Measurements from ENCODE around the gene CAPN2.

The CAPN2 gene

DNA sequence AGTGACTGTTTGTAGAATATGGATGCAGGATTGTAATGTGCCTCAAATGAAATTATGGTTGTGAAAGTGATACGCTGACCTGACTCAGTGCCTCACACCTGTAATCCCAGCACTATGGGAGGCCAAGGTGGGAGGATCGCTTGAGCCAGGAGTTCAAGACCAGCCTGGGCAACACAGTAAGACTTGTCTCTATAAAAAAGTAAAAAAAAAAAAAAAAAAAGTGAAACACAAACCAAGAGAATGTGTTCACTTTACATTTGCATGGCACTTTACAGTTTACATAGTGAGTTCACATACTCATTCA is 2.0 kb downstream of the CAPN2 start:
- TF ChIP-seq, protein P1, sequence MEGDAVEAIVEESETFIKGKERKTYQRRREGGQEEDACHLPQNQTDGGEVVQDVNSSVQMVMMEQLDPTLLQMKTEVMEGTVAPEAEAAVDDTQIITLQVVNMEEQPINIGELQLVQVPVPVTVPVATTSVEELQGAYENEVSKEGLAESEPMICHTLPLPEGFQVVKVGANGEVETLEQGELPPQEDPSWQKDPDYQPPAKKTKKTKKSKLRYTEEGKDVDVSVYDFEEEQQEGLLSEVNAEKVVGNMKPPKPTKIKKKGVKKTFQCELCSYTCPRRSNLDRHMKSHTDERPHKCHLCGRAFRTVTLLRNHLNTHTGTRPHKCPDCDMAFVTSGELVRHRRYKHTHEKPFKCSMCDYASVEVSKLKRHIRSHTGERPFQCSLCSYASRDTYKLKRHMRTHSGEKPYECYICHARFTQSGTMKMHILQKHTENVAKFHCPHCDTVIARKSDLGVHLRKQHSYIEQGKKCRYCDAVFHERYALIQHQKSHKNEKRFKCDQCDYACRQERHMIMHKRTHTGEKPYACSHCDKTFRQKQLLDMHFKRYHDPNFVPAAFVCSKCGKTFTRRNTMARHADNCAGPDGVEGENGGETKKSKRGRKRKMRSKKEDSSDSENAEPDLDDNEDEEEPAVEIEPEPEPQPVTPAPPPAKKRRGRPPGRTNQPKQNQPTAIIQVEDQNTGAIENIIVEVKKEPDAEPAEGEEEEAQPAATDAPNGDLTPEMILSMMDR (IDR thresholded peaks at IDR 0.05; ENCODE audit: low read depth, low read length) = no peak
- no peak for DNase-seq (ENCODE audit: extremely low read depth, low read depth)

DNA sequence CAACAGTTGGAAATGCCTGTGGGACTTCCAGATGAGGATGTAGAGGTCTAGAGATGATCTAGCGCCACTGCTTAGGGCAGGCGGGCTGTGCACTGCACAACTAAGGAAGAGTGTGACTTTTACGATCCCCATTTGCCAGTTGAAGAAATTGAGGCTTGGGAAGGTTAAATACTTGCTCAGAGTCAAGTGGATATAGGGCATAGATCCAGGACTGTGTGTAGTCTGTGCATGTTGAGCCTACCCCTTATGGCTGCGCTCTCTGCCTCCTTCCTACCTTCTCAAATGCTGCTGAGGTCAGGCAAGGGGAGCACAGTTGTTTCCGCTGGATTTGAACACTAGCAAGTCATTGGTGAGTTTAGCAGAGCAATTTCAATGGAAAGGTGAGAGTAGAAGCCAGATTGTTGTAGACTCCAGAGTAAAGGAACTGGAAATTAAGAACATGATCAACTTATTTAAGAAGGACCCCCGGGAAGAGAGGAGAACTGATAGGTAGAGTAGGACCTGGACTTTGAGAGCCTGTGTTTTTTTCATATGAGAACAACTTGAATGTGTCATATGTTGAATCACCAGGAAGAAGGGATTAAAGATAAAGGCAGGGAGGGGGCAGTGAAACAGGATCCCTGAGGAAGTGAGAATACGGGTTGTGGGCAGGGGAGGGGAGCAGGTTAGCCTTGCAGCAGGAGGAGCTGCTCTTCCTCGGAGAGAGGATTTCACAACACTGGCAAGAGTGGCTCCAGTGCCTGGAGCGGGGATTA is 2.7 kb downstream of the CAPN2 start:
- TF ChIP-seq, protein P1 (IDR thresholded peaks at IDR 0.05; ENCODE audit: low read depth, low read length) = peak; percentile 20
- DNase-seq (ENCODE audit: extremely low read depth, low read depth) = peak; percentile 74

DNA sequence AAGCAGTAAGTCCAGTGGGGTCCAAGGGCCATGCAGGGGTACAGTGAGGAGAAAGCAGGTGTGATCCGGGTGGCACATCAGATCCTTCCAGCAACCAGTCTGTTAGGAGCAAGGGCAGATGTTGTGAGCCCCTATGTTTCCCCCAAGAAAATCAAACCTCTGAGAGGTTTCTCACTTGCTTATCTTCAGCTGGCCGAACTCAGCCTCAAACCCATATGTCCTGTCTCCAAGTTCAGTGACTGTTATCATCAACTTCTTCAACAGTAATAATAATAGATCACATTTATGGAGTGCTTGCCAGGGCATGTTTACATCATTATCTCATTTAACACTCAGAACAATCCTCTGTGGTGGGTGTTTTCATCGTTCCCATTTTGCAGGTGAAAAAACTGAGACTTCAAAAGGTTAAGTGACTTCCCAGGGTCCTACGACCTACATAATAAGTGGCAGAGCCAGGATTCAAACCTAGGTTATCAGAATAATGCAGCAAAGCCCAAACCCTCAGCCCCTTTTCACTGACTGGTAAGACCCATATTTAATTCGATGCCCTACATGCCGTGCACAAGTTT is 3.3 kb downstream of the CAPN2 start:
- DNase-seq (ENCODE audit: extremely low read depth, low read depth) = no peak
- TF ChIP-seq, protein P1 (IDR thresholded peaks at IDR 0.05; ENCODE audit: low read depth, low read length) = no peak

DNA sequence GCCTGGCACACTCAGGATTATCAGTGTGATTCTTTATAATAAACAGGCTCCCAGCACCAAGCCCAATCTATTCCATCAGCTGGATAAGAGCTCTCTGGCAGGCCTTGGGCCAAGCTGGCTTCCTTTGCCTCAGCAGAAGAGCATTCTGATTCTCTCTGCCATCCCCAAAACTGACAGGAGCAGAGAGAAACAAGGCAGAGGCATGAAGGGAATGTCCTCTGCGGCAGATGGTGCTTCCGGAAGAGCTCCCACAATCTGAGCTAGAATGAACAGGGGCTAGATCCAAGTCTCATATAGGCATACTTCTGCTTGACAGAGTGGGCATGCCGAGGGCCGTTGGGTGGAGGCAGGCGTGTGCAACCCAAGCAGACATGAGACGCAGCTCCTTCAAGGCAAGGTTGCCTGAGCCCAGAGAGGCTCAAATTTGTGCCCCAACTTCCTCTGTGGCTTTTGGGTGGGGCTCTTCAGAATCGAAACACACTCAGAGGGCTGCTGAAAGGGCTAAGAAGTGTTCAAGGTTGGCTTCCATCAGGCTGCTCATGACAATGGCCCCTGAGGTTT is 4.0 kb downstream of the CAPN2 start:
- no peak for DNase-seq (ENCODE audit: extremely low read depth, low read depth)
- TF ChIP-seq, protein P1 (IDR thresholded peaks at IDR 0.05; ENCODE audit: low read depth, low read length) = no peak

DNA sequence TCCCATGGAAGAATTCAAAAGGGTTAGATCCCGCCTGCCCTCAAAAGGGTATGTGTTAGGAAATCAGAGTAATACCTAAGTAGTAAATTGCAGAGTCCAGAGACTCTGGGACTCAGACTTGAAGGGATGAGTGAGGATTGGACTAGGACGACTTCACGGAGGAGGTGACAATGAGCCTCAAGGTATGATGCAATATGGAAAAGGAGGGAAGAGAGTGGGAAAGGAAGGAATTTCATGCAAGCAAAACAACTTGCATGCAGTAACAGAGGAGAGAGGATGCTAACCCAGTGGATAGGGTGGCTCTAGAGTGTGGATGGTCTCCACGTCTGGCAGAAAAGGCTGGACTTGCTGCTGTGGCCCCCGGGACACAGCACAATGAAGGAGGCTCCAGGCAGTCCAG is 4.8 kb downstream of the CAPN2 start:
- TF ChIP-seq, protein P1 (IDR thresholded peaks at IDR 0.05; ENCODE audit: low read depth, low read length) = no peak
- DNase-seq (ENCODE audit: extremely low read depth, low read depth) = no peak

DNA sequence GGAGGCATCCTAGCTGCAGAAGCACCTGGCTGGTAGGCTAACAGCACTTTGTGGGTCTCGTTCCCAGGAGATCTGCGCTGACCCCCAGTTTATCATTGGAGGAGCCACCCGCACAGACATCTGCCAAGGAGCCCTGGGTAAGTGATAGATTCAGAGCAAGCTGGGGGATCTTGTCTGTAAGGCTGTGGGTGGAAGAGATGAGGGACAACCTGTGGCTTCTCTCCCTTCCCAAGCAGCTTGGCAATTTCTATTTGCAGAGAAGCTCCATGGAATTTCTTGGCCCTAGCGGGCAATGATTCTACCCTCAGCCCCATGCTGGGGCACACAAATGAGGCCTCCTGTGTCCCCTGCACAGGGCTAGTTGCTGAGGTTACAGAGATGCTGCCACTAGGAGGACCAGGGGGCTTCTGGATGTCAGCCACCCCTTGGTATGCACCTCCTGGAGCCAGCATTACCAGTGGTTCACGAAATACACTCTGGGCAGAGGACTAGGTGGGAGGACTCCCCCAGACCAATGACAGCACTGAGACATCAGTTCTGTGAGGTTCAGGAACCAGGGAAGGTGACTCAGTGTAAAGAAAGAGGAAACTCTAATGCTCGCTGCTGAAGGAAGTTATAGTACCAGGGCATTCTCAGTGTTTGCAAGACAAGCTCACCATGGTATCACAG is 5.5 kb downstream of the CAPN2 start:
- TF ChIP-seq, protein P1 (IDR thresholded peaks at IDR 0.05; ENCODE audit: low read depth, low read length) = no peak
- no peak for DNase-seq (ENCODE audit: extremely low read depth, low read depth)

DNA sequence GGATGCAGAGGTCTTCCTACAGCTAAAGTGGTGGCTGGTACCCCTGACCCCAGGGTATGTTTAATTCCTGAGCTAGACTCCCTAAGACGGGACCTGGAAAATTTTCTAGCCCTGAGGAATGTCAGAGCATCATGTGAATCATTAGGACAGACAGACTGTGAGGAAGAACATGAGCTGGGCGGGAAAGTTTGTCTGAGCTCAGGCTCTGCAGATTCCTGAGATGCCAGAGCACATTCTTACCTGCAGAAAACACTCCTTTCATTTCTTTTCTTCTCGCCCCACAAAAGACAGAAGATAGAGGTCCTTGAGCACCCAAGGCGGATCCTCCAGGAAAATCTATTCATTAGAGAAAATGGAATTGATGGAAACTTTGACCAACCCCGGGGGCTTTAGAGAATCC is 6.5 kb downstream of the CAPN2 start:
- TF ChIP-seq, protein P1 (IDR thresholded peaks at IDR 0.05; ENCODE audit: low read depth, low read length) = no peak
- no peak for DNase-seq (ENCODE audit: extremely low read depth, low read depth)

Data from AG09319 (cell line).